RPMI8226 (cell line): Measurements from ENCODE around the gene ODAD2.

Experiments
- DNase-seq: peaks from one replicate; pipeline ENCODE4 v3.0.0-alpha.2; 2015

The ODAD2 gene

GRCh38 chr10:27833792-27834191 is 165.1 kb downstream of the ODAD2 start:
- DNase-seq: no peak

GRCh38 chr10:27832826-27833225 is 166.1 kb downstream of the ODAD2 start:
- DNase-seq: no peak

- DNase-seq: no peak
Measured at GRCh38 chr10:27826369-27826768, 172.5 kb downstream of the ODAD2 start.

- DNase-seq: no peak
Measured at GRCh38 chr10:27822301-27822700, 176.6 kb downstream of the ODAD2 start.

GRCh38 chr10:27820637-27821036 is 178.2 kb downstream of the ODAD2 start:
- no peak for DNase-seq

GRCh38 chr10:27819781-27820531 is 178.9 kb downstream of the ODAD2 start:
- DNase-seq: no peak

GRCh38 chr10:27816320-27816719 is 182.6 kb downstream of the ODAD2 start:
- DNase-seq: no peak

GRCh38 chr10:27815846-27816245 is 183.0 kb downstream of the ODAD2 start:
- no peak for DNase-seq

- no peak for DNase-seq
Measured at GRCh38 chr10:27815261-27815660, 183.6 kb downstream of the ODAD2 start.

- no peak for DNase-seq
Measured at GRCh38 chr10:27805180-27805579, 193.7 kb downstream of the ODAD2 start.

- DNase-seq: no peak
Measured at GRCh38 chr10:27804136-27804535, 194.7 kb downstream of the ODAD2 start.

GRCh38 chr10:27801171-27801785 is 197.6 kb downstream of the ODAD2 start:
- DNase-seq: no peak

GRCh38 chr10:27799046-27799445 is 199.8 kb downstream of the ODAD2 start:
- DNase-seq: no peak

GRCh38 chr10:27794157-27794556 is 204.7 kb downstream of the ODAD2 start:
- no peak for DNase-seq

- no peak for DNase-seq
Measured at GRCh38 chr10:27792216-27792615, 206.7 kb downstream of the ODAD2 start.

GRCh38 chr10:27784272-27784671 is 214.6 kb downstream of the ODAD2 start:
- no peak for DNase-seq

- no peak for DNase-seq
Measured at GRCh38 chr10:27783660-27784059, 215.2 kb downstream of the ODAD2 start.

- DNase-seq: no peak
Measured at GRCh38 chr10:27779462-27780015, 219.3 kb downstream of the ODAD2 start.

GRCh38 chr10:27774831-27775230 is 224.0 kb downstream of the ODAD2 start:
- DNase-seq: no peak

- no peak for DNase-seq
Measured at GRCh38 chr10:27771231-27771630, 227.6 kb downstream of the ODAD2 start.

GRCh38 chr10:27770181-27770580 is 228.7 kb downstream of the ODAD2 start:
- DNase-seq: no peak
